NCI-H2029 treated with DMSO at 0.1 percent for 48 hours (cell line): ENCODE results near the gene DUOX1.

Experiments
- DNase-seq: peaks from one replicate; lab custom pipeline; 2025; lab: John Stamatoyannopoulos, UW

Gene DUOX1

GRCh38 chr15:45168751-45169551, 39.2 kb downstream of the DUOX1 start:
- no peak for DNase-seq

- DNase-seq, result no peak
Observed at GRCh38 chr15:45169608-45170480, 40.0 kb downstream of the DUOX1 start.

- no peak for DNase-seq
Observed at GRCh38 chr15:45171912-45172311, 42.1 kb downstream of the DUOX1 start.

- DNase-seq, result no peak
Observed at GRCh38 chr15:45174069-45174468, 44.3 kb downstream of the DUOX1 start.

GRCh38 chr15:45174577-45174976, 44.8 kb downstream of the DUOX1 start:
- DNase-seq, result no peak

- DNase-seq, result no peak
Observed at GRCh38 chr15:45177285-45177684, 47.5 kb downstream of the DUOX1 start.

GRCh38 chr15:45179221-45179985, 49.6 kb downstream of the DUOX1 start:
- DNase-seq, result no peak

- DNase-seq, result no peak
Observed at GRCh38 chr15:45180201-45180600, 50.4 kb downstream of the DUOX1 start.

- no peak for DNase-seq
Observed at GRCh38 chr15:45180648-45181436, 51.0 kb downstream of the DUOX1 start.

- DNase-seq, result no peak
Observed at GRCh38 chr15:45181491-45182285, 51.9 kb downstream of the DUOX1 start.

GRCh38 chr15:45182996-45183395, 53.2 kb downstream of the DUOX1 start:
- no peak for DNase-seq

- DNase-seq, result no peak
Observed at GRCh38 chr15:45183511-45183910, 53.7 kb downstream of the DUOX1 start.

GRCh38 chr15:45184562-45185041, 54.8 kb downstream of the DUOX1 start:
- DNase-seq, result no peak

- DNase-seq, result no peak
Observed at GRCh38 chr15:45185069-45185779, 55.4 kb downstream of the DUOX1 start.

- DNase-seq, result no peak
Observed at GRCh38 chr15:45185903-45186770, 56.3 kb downstream of the DUOX1 start.

- no peak for DNase-seq
Observed at GRCh38 chr15:45186771-45187577, 57.2 kb downstream of the DUOX1 start.

GRCh38 chr15:45187578-45187893, 57.7 kb downstream of the DUOX1 start:
- DNase-seq, result no peak
